Sigmoid colon (tissue), 4 donors: ENCODE measurements around the gene RDX.

ENCODE experiments used
- CTCF ChIP-seq, 4 experiments: fragments of 450-650 bp in 3 of 4; fragments of 200-600 bp in 1 of 4; IDR thresholded peaks; one replicate each; pipeline ENCODE4 v1.5.1; 2016 to 2019; ENCODE audit warnings: antibody characterized with exemption in 4 of 4, mild to moderate bottlenecking in 3 of 4, moderate library complexity in 2 of 4
- POLR2A ChIP-seq, 2 donors: fragments of 450-650 bp; IDR thresholded peaks; one replicate each; pipeline ENCODE4 v1.6.1; 2016; ENCODE audit warnings: antibody characterized with exemption in 2 of 2, mild to moderate bottlenecking in 2 of 2, moderate library complexity in 2 of 2
- POLR2AphosphoS5 ChIP-seq, 4 donors: sonication (generic); formaldehyde crosslinking; IDR thresholded peaks; one replicate each; pipeline ENCODE4 v1.6.1; 2017; ENCODE audit warnings: antibody characterized with exemption in 4 of 4

DNA sequence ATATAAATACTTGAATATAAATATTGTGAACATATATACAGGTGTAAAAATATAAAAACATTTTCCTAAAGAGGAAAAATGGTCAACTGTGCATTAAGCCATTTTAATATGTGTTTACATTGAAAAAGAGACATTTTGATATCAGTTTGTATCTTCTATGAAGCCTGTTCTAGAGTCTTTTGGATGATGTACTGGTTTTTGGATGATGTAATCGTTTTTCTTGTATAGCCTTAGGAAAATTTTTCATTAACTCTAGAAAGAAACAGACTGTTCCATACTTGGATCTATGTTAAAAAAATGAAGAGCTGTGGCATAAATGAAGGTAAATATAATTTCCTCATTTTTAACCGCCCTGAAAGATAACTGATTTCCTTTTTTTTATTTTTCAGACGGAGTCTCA, 39.6 kb upstream of the RDX start:
- TF ChIP-seq POLR2A (IDR thresholded peaks at IDR 0.05) (no peak), CTCF (IDR thresholded peaks at IDR 0.05) (no peak), POLR2AphosphoS5 (IDR thresholded peaks at IDR 0.05) (no peak)
